Jurkat, Clone E6-1 (cell line): Measurements from ENCODE around the gene PHETA2.
"Not testable (repeated sequence)": the region's sequence is repeated elsewhere in the genome, so short reads cannot be mapped to it uniquely, and the experiment has no call there.

Experiments
- DNase-seq: peaks from one replicate; pipeline ENCODE4 v3.0.0-alpha.2; 2011; ENCODE audit warnings: low read depth, low spot score
- H3K4me3 ChIP-seq: 2 replicates; pipeline ENCODE4 v1.5.1; 2011; ENCODE audit warnings: mild to moderate bottlenecking, low read length, control low read depth, moderate library complexity

The PHETA2 gene

DNA sequence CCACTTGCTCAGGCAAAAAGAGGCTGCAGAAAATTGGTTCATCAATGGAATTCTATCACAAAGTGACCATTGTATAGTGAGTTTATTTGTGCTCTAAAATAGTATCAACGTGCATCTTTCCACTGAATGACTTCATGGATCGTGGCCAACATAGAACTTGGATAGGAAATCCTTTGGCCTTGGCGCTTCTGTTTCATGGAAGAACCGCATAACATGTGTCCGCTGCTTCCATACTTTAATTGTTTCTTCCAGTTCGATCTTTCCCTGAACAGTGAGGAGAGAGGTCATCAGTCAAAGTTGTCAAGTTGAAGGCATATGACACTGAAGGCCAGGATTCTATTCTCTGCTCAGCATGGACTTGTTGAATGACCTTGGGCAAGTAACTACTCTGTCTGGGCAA lies 12.0 kb downstream of the PHETA2 start:
- no peak for DNase-seq
- no peak overlapping the region for H3K4me3 ChIP-seq

- peak within 1 kb of the TSS; percentile 91 for H3K4me3 ChIP-seq
- DNase-seq: peak; percentile 99
These were observed 16.8 kb downstream of the PHETA2 start, which contains the start of gene NDUFA6 for GRCh38 chr22:42090596-42091454. TSS of gene NDUFA6 (minus strand) at chr22:42090772. CDS start at chr22:42090744, 28 bp downstream.

GRCh38 chr22:42091455-42091782 lies 17.4 kb downstream of the PHETA2 start:
- no peak for DNase-seq

GRCh38 chr22:42101199-42101598 lies 27.2 kb downstream of the PHETA2 start:
- H3K4me3 ChIP-seq: no peak overlapping the region
- no peak for DNase-seq

More at GRCh38 chr22:42091455-42091782, 17.4 kb downstream of the PHETA2 start:
- peak overlapping the region; percentile 91 for H3K4me3 ChIP-seq

DNA sequence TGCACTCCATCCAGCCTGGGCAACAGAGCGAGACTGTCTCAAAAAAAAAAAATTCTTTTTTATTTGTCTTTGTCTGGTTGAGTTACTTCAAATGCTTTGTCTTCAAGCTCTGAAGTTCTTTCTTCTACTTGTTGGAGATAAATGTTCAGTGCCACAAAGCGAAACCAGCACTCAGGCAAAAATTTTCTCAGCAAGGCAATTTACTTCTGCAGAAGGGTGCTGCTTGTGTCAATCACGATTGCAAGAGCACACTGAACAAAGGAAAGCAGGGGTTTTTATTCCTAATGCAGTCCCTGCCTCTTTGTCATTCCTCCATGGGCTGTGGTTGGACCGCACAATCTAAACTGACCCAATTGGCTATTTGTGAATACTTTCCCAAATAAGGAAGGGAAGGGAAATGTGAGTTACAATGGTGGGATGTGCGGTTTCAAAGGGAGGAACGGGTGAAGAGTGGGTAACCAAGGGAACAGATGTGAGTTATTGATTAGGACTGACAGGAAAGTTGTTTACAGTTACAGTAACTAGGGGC lies 30.3 kb downstream of the PHETA2 start:
- DNase-seq, H3K4me3 ChIP-seq: not testable (repeated sequence)

- no peak overlapping the region for H3K4me3 ChIP-seq
- DNase-seq: no peak
These were observed 34.8 kb downstream of the PHETA2 start for GRCh38 chr22:42108848-42109247.

DNA sequence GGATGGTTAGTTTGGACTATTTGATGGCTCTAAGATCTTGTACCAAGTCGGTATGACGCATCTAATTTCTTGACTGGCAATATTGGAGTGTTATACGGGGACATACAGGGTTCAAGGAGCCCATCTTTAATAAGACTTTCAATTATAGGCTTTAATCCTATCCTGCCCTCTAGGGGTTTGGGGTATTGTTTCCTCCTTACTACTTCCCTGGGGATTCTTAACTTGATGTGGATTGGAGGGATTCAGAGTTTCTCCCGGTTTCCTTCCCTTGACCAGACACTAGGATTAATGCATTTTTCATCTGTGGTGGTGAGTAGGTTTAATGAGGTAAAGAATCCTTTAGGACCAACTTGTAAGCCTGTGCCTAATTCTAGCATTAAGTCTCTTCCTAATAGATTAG lies 37.8 kb downstream of the PHETA2 start:
- no peak for DNase-seq

DNA sequence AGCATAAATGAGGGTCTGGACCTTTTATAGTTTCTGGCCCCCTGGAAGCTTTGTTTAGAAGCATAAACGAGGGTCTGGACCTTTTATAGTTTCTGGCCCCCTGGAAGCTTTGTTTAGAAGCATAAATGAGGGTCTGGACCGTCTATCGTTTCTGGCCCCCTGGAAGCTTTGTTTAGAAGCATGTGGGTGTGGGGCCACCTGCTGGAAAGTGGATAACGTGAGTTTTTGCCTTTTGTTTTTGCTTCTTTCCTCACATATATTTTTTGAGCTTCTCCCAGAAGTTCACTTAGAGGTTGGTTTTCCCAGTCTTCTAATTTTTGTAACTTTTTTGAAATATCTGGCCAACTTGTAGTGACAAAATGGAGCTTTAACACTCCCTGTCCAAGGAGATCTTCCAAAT lies 38.7 kb downstream of the PHETA2 start:
- H3K4me3 ChIP-seq, DNase-seq: not testable (repeated sequence)

More for the DNA sequence above, 37.8 kb downstream of the PHETA2 start:
- no peak overlapping the region for H3K4me3 ChIP-seq

- DNase-seq: no peak
- H3K4me3 ChIP-seq: no peak overlapping the region
These were observed 40.7 kb downstream of the PHETA2 start for GRCh38 chr22:42114721-42115120.

DNA sequence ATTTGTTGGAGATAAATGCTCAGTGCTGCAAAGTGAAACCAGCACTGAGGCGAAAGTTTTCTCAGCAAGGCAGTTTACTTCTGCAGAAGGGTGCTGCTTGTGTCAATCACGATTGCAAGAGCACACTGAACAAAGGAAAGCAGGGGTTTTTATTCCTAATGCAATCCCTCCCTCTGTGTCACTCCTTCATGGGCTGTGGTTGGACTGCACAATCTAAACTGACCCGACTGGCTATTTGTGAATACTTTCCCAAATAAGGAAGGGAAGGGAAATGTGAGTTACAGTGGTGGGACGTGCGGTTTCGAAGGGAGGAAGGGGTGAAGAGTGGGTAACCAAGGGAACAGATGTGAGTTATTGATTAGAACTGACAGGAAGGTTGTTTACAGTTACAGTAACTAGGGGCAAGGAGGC lies 41.4 kb downstream of the PHETA2 start:
- not testable (repeated sequence) for H3K4me3 ChIP-seq, DNase-seq

DNA sequence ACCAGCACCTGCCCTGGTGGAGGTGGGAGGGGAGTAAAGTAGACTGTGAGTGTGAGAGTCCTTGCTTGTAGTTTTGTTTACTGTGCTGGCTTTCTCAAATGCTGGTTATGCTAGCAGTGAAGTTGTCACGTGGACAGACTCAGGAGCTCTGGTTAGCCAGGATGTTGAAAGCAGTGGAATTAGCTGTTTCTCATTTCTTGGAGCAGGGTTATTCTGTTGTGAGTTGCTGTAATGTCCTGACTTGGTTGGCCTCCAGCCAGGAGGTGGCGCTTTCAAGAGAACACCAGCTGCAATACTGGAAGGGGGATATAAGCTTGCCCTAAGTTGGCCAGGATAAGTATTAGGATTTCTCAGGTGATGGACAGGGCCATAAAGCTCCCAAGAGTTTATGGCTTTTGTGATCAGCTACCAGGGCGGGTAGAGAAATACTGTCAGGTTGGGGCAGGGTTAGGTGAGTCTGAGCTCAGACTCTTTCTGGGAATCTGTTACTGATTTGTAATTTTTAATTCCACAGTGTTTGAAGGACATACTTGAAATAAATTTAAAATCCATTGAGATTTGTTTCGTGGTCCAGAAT lies 42.9 kb downstream of the PHETA2 start:
- no peak overlapping the region for H3K4me3 ChIP-seq
- DNase-seq: peak; percentile 39

- DNase-seq: peak; percentile 92
- peak overlapping the region; percentile 45 for H3K4me3 ChIP-seq
These were observed 46.4 kb downstream of the PHETA2 start for GRCh38 chr22:42120231-42121021.

DNA sequence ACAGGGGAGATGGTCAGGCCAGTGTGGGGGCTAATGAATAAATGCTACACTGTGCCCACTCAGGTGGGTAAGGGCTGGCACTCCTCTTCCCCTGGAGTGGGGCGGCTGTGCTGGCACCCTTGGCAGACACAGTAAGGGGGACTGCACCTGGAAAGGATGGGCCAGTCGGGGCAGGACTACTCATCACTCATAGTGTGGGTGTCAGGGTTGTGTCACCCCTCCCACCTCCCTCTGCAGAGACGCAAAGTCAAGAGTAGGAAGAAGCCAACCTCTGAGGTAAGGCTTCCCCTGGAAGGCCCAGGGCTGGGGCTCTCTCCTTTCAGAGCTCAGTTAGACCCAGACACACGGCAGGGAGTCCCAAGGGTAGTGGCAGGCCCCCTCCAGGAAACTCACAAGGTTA lies 49.5 kb downstream of the PHETA2 start:
- not testable (repeated sequence) for H3K4me3 ChIP-seq, DNase-seq

DNA sequence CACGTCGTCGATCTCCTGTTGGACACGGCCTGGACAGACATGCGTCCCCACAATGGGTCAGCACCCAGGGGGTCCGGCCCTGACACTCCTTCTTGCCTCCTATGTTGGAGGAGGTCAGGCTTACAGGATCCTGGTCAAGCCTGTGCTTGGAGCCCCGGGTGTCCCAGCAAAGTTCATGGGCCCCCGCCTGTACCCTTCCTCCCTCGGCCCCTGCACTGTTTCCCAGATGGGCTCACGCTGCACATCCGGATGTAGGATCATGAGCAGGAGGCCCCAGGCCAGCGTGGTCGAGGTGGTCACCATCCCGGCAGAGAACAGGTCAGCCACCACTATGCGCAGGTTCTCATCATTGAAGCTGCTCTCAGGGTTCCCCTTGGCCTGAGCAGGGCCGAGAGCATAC lies 53.6 kb downstream of the PHETA2 start:
- no peak for DNase-seq
- H3K4me3 ChIP-seq: no peak overlapping the region

DNA sequence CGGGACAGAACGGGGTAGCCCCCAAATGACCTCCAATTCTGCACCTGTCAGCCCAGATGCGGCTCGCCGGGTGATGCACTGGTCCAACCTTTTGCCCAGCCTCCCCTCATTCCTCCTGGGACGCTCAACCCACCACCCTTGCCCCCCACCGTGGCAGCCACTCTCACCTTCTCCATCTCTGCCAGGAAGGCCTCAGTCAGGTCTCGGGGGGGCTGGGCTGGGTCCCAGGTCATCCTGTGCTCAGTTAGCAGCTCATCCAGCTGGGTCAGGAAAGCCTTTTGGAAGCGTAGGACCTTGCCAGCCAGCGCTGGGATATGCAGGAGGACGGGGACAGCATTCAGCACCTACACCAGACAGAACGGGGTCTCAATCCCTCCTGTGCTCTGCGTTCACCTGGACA lies 54.0 kb downstream of the PHETA2 start:
- not testable (repeated sequence) for DNase-seq, H3K4me3 ChIP-seq
